Neural cell (in vitro differentiated cells): ENCODE results near the gene MAGED1. TPM values are rescaled to one million over a fixed set of nuclear protein-coding genes. Genes with fewer than 3 reads are reported as not detected.
A peak's percentile ranks its signal among the peaks of the same experiment; 100 is the strongest.

Source experiments
- H2AFZ ChIP-seq: fragments of 200-600, 300-800 bp; sonication (generic), shearing (Covaris generic); 2 replicates; pipeline ENCODE4 v1.6.0; 2014; ENCODE audit warnings: low read depth, mild to moderate bottlenecking, antibody characterized with exemption, low read length, moderate library complexity
- H3F3A ChIP-seq: fragments of 200-600 bp; shearing (Covaris generic); 2 replicates; pipeline ENCODE4 v1.6.1; 2016; ENCODE audit warnings: mild to moderate bottlenecking, moderate library complexity, mixed read lengths, antibody characterized with exemption, low read length; ENCODE audit not compliant: insufficient read depth, poor library complexity, severe bottlenecking
- H3K27ac ChIP-seq: fragments of 200-600, 300-800 bp; sonication (generic), shearing (Covaris generic); 2 replicates; pipeline ENCODE4 v1.5.1; 2014; ENCODE audit warnings: mild to moderate bottlenecking, low read length, moderate library complexity
- H3K27me3 ChIP-seq: fragments of 300-800, 200-600 bp; sonication (generic), shearing (Covaris generic); 2 replicates; pipeline ENCODE4 v1.6.0; 2014; ENCODE audit warnings: mild to moderate bottlenecking, low read depth, low read length, moderate library complexity; ENCODE audit not compliant: insufficient read depth
- H3K36me3 ChIP-seq: fragments of 300-800, 200-600 bp; sonication (generic), shearing (Covaris generic); 2 replicates; pipeline ENCODE4 v1.5.1; 2014; ENCODE audit warnings: mild to moderate bottlenecking, antibody characterized with exemption, low read length, moderate library complexity; ENCODE audit not compliant: insufficient read depth
- H3K4me2 ChIP-seq: fragments of 300-800, 200-600 bp; sonication (generic), shearing (Covaris generic); 2 replicates; pipeline ENCODE4 v1.6.0; 2014; ENCODE audit warnings: mild to moderate bottlenecking, low read length
- H3K4me3 ChIP-seq: fragments of 300-800, 200-600 bp; sonication (generic), shearing (Covaris generic); 2 replicates; pipeline ENCODE4 v1.5.1; 2014; ENCODE audit warnings: mild to moderate bottlenecking, low read length, moderate library complexity
- H3K79me2 ChIP-seq: fragments of 200-600 bp; shearing (Covaris generic); replicated peaks from 2 replicates; pipeline ENCODE4 v1.6.0; 2014; ENCODE audit warnings: mild to moderate bottlenecking, low read length, moderate library complexity; ENCODE audit not compliant: insufficient read depth
- H3K9ac ChIP-seq: fragments of 300-800, 200-600 bp; sonication (generic), shearing (Covaris generic); 2 replicates; pipeline ENCODE4 v1.6.1; 2016; ENCODE audit warnings: mild to moderate bottlenecking, low read length, mixed read lengths
- H3K9me2 ChIP-seq: fragments of 200-600 bp; shearing (Covaris generic); 2 replicates; pipeline ENCODE4 v1.6.1; 2016; ENCODE audit warnings: mild to moderate bottlenecking, low read length, mixed read lengths; ENCODE audit not compliant: insufficient read depth
- H3K9me3 ChIP-seq: fragments of 200-600, 300-800 bp; sonication (generic), shearing (Covaris generic); 2 replicates; pipeline ENCODE4 v1.6.1; 2016; ENCODE audit warnings: mild to moderate bottlenecking, mixed run types, low read length, moderate library complexity, mixed read lengths
- H4K20me1 ChIP-seq: fragments of 200-600 bp; shearing (Covaris generic); 2 replicates; pipeline ENCODE4 v1.6.1; 2016; ENCODE audit warnings: mild to moderate bottlenecking, mixed run types; ENCODE audit not compliant: insufficient read depth
- EP300 ChIP-seq: fragments of 450-650 bp; conservative IDR thresholded peaks from 2 replicates; pipeline ENCODE4 v1.6.1; 2014; ENCODE audit warnings: antibody characterized with exemption, mild to moderate bottlenecking, moderate library complexity; ENCODE audit not compliant: poor library complexity, severe bottlenecking
- EZH2 ChIP-seq: fragments of 200-600, 300-800 bp; shearing (Covaris generic), sonication (generic); IDR thresholded peaks from 2 replicates; pipeline ENCODE4 v1.6.1; 2014; ENCODE audit warnings: antibody characterized with exemption, low read length, borderline replicate concordance, mild to moderate bottlenecking; ENCODE audit not compliant: insufficient read depth, poor library complexity, severe bottlenecking
- MXI1 ChIP-seq: fragments of 450-650 bp; conservative IDR thresholded peaks from 2 replicates; pipeline ENCODE4 v1.6.1; 2014; ENCODE audit warnings: antibody characterized with exemption, mild to moderate bottlenecking; ENCODE audit not compliant: poor library complexity, severe bottlenecking
- POLR2AphosphoS5 ChIP-seq: IDR thresholded peaks from 2 replicates; pipeline ENCODE4 v1.6.1; 2012
- RAD21 ChIP-seq: fragments of 450-650 bp; conservative IDR thresholded peaks from 2 replicates; pipeline ENCODE4 v1.6.1; 2014; ENCODE audit warnings: antibody characterized with exemption, mild to moderate bottlenecking, moderate library complexity
- REST ChIP-seq: IDR thresholded peaks from 2 replicates; pipeline ENCODE4 v1.6.1; 2012; ENCODE audit warnings: borderline replicate concordance
- SMC3 ChIP-seq: fragments of 450-650 bp; conservative IDR thresholded peaks from 2 replicates; pipeline ENCODE4 v1.6.1; 2014; ENCODE audit warnings: antibody characterized with exemption, mild to moderate bottlenecking, moderate library complexity; ENCODE audit not compliant: poor library complexity
- TAF1 ChIP-seq: IDR thresholded peaks from 2 replicates; pipeline ENCODE4 v1.6.1; 2012; ENCODE audit warnings: low read depth
- polyA minus RNA-seq: library from RNA; depleted of rRNA, polyadenylated mRNA; stranded (reverse); fragments of >200 nt; gene quantifications from 2 replicates; pipeline ENCODE4 v1.2.3, GENCODE V29; 2014
- polyA plus RNA-seq: library from polyadenylated mRNA; depleted of rRNA; stranded (reverse); fragments of >200 nt; gene quantifications from 2 replicates; pipeline ENCODE4 v1.2.3, GENCODE V29; 2014
- TF ChIP-seq, protein P1 (sequence below): fragments of 450-650 bp; IDR thresholded peaks from 2 replicates; pipeline ENCODE4 v1.5.1; 2014; ENCODE audit warnings: antibody characterized with exemption, mild to moderate bottlenecking, moderate library complexity; ENCODE audit not compliant: poor library complexity, severe bottlenecking

MAGED1 gene, protein sequence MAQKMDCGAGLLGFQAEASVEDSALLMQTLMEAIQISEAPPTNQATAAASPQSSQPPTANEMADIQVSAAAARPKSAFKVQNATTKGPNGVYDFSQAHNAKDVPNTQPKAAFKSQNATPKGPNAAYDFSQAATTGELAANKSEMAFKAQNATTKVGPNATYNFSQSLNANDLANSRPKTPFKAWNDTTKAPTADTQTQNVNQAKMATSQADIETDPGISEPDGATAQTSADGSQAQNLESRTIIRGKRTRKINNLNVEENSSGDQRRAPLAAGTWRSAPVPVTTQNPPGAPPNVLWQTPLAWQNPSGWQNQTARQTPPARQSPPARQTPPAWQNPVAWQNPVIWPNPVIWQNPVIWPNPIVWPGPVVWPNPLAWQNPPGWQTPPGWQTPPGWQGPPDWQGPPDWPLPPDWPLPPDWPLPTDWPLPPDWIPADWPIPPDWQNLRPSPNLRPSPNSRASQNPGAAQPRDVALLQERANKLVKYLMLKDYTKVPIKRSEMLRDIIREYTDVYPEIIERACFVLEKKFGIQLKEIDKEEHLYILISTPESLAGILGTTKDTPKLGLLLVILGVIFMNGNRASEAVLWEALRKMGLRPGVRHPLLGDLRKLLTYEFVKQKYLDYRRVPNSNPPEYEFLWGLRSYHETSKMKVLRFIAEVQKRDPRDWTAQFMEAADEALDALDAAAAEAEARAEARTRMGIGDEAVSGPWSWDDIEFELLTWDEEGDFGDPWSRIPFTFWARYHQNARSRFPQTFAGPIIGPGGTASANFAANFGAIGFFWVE
- polyA plus RNA-seq (378 and 408 TPM in 2 replicates), polyA minus RNA-seq (345 and 389 TPM in 2 replicates)

DNA sequence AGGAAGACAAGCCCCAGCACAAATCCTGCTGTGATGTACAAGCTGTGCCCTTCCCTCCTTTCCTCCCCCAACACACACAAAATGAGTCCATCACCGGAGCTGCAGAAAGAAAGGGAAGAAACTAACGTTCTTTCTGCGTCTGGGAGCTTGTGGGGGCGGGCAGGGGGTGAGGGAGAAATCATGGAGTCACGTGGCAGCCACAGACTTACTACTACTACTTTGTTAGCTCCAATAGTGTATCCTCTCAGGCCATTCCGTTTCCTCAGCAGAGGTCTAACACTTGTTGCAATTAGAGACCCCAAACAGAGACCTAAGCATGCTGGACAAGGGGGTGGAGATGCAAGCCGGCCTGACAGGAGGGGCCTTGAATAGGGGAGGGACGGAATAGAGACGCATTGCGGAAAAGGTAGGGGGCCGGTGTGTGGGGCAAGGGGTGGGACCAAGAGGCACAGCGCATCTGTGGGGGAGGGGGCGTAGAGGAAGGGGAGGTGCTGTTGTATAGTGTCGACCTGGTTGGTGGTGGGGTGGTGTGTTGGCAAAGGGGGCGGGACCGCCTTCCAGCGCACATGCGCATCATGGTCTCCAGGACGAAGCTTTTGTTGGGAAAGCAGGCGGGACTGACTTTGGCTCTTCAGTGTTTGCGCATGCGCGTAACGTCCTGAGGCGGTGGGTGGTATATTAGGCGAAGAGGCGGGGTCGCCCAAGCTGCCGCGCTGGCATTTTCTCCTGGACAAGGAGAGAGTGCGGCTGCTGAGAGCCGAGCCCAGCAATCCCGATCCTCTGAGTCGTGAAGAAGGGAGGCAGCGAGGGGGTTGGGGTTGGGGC is at the start of gene MAGED1:
MAGED1 (plus strand) TSS at position 703 of the 825 bp plus-strand sequence. CDS start 682 bp downstream, outside the sequence.
- Histone ChIP-seq H3K4me2 (peak within 1 kb of the TSS; percentile 30), H3K4me3 (peak within 1 kb of the TSS; percentile 79), H3K27me3 (no peaks in the 10 kb centered on the region), H3K36me3 (no peaks in the 10 kb centered on the region), H3F3A (peaks cover 6% of the 10 kb centered on the region), H3K9me3 (no peaks in the 10 kb centered on the region), H3K27ac (peak within 1 kb of the TSS; percentile 98), H3K79me2 (peaks cover 37% of the 10 kb centered on the region), H3K9me2 (no peaks in the 10 kb centered on the region), H3K9ac (peak within 1 kb of the TSS; percentile 96), H2AFZ (no peak within 1 kb of the TSS), H4K20me1 (no peaks in the 10 kb centered on the region)
- TF ChIP-seq EP300 (no peak), EZH2 (no peak), POLR2AphosphoS5 (peak; percentile 96), MXI1 (peak; percentile 32), SMC3 (peak; percentile 12), RAD21 (peak; percentile 11), TAF1 (peak; percentile 89), REST (peak; percentile 47)
- TF ChIP-seq, protein P1, sequence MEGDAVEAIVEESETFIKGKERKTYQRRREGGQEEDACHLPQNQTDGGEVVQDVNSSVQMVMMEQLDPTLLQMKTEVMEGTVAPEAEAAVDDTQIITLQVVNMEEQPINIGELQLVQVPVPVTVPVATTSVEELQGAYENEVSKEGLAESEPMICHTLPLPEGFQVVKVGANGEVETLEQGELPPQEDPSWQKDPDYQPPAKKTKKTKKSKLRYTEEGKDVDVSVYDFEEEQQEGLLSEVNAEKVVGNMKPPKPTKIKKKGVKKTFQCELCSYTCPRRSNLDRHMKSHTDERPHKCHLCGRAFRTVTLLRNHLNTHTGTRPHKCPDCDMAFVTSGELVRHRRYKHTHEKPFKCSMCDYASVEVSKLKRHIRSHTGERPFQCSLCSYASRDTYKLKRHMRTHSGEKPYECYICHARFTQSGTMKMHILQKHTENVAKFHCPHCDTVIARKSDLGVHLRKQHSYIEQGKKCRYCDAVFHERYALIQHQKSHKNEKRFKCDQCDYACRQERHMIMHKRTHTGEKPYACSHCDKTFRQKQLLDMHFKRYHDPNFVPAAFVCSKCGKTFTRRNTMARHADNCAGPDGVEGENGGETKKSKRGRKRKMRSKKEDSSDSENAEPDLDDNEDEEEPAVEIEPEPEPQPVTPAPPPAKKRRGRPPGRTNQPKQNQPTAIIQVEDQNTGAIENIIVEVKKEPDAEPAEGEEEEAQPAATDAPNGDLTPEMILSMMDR = no peak

DNA sequence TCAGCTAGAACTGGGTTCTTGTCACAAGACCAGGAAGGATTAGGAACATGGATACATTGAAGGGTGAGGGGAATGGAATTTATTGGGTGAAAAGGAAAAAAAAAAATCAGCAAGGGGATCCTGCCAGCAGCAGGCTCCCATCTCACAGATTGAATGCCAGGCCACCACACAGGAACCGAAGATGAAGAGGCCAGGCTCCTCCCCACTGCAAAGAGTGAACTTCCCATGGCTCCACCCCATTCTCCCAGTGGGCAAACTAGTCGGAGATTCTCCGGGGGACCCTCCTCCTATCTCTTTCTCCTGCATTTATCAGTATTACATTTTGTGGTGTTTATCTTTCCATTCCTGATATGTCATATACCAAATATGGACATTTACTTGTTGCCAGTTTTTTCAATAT is 46.0 kb upstream of the MAGED1 start:
- H3K9me3 ChIP-seq = no peaks in the 10 kb centered on the region
- no peaks in the 10 kb centered on the region for H3F3A ChIP-seq
- H3K4me3 ChIP-seq = no peak overlapping the region
- H2AFZ ChIP-seq = no peak overlapping the region
- no peaks in the 10 kb centered on the region for H4K20me1 ChIP-seq
- H3K9ac ChIP-seq = no peak overlapping the region
- TF ChIP-seq TAF1 (no peak), MXI1 (no peak), POLR2AphosphoS5 (no peak), RAD21 (no peak), SMC3 (no peak), EP300 (no peak), REST (no peak), EZH2 (no peak)
- TF ChIP-seq, protein P1 = no peak
- H3K27me3 ChIP-seq = no peaks in the 10 kb centered on the region
- no peaks in the 10 kb centered on the region for H3K9me2 ChIP-seq
- no peak overlapping the region for H3K27ac ChIP-seq
- H3K4me2 ChIP-seq = no peak overlapping the region
- H3K36me3 ChIP-seq = no peaks in the 10 kb centered on the region
- no peaks in the 10 kb centered on the region for H3K79me2 ChIP-seq
